Esophagus muscularis mucosa (tissue), 4 donors: ENCODE measurements around the gene SIT1. TPM values are rescaled to one million over a fixed set of nuclear protein-coding genes. Genes with fewer than 3 reads are reported as not detected.

Source experiments
- DNase-seq: peaks from one replicate; pipeline ENCODE4 v3.0.0-alpha.2; 2017; ENCODE audit errors: extremely low spot score
- H3K27ac ChIP-seq, 4 donors: fragments of 200-600 bp; sonication (generic); replicated peaks in 1 of 4; 1 replicate in 3 of 4; 2 replicates in 1 of 4; pipeline ENCODE4 v1.5.1; 2016 to 2019; ENCODE audit warnings: mild to moderate bottlenecking in 1 of 4
- H3K27me3 ChIP-seq, 4 donors: fragments of 200-600 bp; sonication (generic); one replicate each; pipeline versions ENCODE4 v1.5.1 to v1.6.0; 2016 to 2019
- H3K36me3 ChIP-seq, 4 donors: fragments of 200-600 bp; sonication (generic); one replicate each; pipeline ENCODE4 v1.5.1; 2016 to 2019
- H3K4me1 ChIP-seq, 4 donors: fragments of 200-600 bp; sonication (generic); one replicate each; pipeline ENCODE4 v1.5.1; 2016 to 2019
- H3K4me3 ChIP-seq, 4 donors: fragments of 200-600 bp; sonication (generic); 1 replicate in 2 of 4; 2 replicates in 2 of 4; pipeline ENCODE4 v1.5.1; 2016 to 2019; ENCODE audit warnings: mild to moderate bottlenecking in 4 of 4, moderate library complexity in 1 of 4
- H3K9me3 ChIP-seq, 4 donors: fragments of 200-600 bp; sonication (generic); 1 replicate in 3 of 4; 2 replicates in 1 of 4; pipeline ENCODE4 v1.5.1; 2016 to 2019
- EP300 ChIP-seq: sonication (generic); formaldehyde crosslinking; IDR thresholded peaks from one replicate; pipeline ENCODE4 v1.6.1; 2017; ENCODE audit warnings: antibody characterized with exemption
- POLR2A ChIP-seq: fragments of 450-650 bp; IDR thresholded peaks from one replicate; pipeline ENCODE4 v1.6.1; 2017; ENCODE audit warnings: antibody characterized with exemption, moderate library complexity, mild to moderate bottlenecking, low read depth
- POLR2AphosphoS5 ChIP-seq, 2 donors: sonication (generic); formaldehyde crosslinking; IDR thresholded peaks; one replicate each; pipeline ENCODE4 v1.6.1; 2017; ENCODE audit warnings: antibody characterized with exemption in 2 of 2
- WGBS: methylation state at CpG from one replicate; pipeline ENCODE4 v1.1.5; 2018; 5-methylcytosine and 5-hydroxymethylcytosine counted together
- intact Hi-C: fragments of 100-400 bp; cut with DNase I; formaldehyde crosslinking; loops from one replicate; pipeline ENCODE4 v1.15.1; 2023
- total RNA-seq, 4 donors: library from RNA; depleted of rRNA; stranded (reverse); fragments of >200 nt; gene quantifications; one replicate each; pipeline versions ENCODE4 v1.1.0 to v1.2.1, GENCODE V29; 2016
- TF ChIP-seq, protein P1 (sequence below), 3 experiments: fragments of 200-600 bp in 2 of 3; fragments of 450-650 bp in 1 of 3; sonication (generic) in 2 of 3; IDR thresholded peaks; one replicate each; pipeline ENCODE4 v1.5.1; 2017 to 2019; ENCODE audit warnings: antibody characterized with exemption in 3 of 3, mild to moderate bottlenecking in 2 of 3, moderate library complexity in 1 of 3

SIT1 gene
- total RNA-seq, 4 donors from 2014 or later = 0.40 to 0.83 (median 0.83) TPM; not detected in 1

- Histone ChIP-seq H3K27me3 (no peaks in the 10 kb centered on the region), H3K27ac (no peak overlapping the region), H3K4me1 (no peaks in the 10 kb centered on the region), H3K4me3 (no peak overlapping the region), H3K36me3 (no peaks in the 10 kb centered on the region), H3K9me3 (no peaks in the 10 kb centered on the region)
- intact Hi-C loops = no loop called here
- no peak for DNase-seq
- no peak for TF ChIP-seq POLR2A
- no peak for TF ChIP-seq EP300
- TF ChIP-seq, protein P1, sequence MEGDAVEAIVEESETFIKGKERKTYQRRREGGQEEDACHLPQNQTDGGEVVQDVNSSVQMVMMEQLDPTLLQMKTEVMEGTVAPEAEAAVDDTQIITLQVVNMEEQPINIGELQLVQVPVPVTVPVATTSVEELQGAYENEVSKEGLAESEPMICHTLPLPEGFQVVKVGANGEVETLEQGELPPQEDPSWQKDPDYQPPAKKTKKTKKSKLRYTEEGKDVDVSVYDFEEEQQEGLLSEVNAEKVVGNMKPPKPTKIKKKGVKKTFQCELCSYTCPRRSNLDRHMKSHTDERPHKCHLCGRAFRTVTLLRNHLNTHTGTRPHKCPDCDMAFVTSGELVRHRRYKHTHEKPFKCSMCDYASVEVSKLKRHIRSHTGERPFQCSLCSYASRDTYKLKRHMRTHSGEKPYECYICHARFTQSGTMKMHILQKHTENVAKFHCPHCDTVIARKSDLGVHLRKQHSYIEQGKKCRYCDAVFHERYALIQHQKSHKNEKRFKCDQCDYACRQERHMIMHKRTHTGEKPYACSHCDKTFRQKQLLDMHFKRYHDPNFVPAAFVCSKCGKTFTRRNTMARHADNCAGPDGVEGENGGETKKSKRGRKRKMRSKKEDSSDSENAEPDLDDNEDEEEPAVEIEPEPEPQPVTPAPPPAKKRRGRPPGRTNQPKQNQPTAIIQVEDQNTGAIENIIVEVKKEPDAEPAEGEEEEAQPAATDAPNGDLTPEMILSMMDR (IDR thresholded peaks at IDR 0.05) = no peak
- TF ChIP-seq POLR2AphosphoS5 (IDR thresholded peaks at IDR 0.05) = no peak
- 89% methylated on average over 5 of the region's 5 CpGs for WGBS
Observed at GRCh38 chr9:35629597-35629996, 21.1 kb downstream of the SIT1 start.

- H3K4me1 ChIP-seq = no peaks in the 10 kb centered on the region
- 98% methylated on average over 4 of the region's 6 CpGs for WGBS
- H3K27ac ChIP-seq = no peak overlapping the region
- no peak for TF ChIP-seq POLR2AphosphoS5 (IDR thresholded peaks at IDR 0.05)
- TF ChIP-seq, protein P1 (IDR thresholded peaks at IDR 0.05) = no peak
- TF ChIP-seq EP300 = no peak
- TF ChIP-seq POLR2A = no peak
- H3K4me3 ChIP-seq = no peak overlapping the region
- intact Hi-C loops = no loop called here
- H3K36me3 ChIP-seq = no peaks in the 10 kb centered on the region
- H3K27me3 ChIP-seq = no peaks in the 10 kb centered on the region
- no peak for DNase-seq
- no peaks in the 10 kb centered on the region for H3K9me3 ChIP-seq
Observed at GRCh38 chr9:35628389-35628991, 22.2 kb downstream of the SIT1 start.

- intact Hi-C loops = no loop called here
- Histone ChIP-seq H3K36me3 (no peaks in the 10 kb centered on the region), H3K4me3 (no peak overlapping the region), H3K4me1 (no peaks in the 10 kb centered on the region), H3K27me3 (no peaks in the 10 kb centered on the region), H3K9me3 (no peaks in the 10 kb centered on the region), H3K27ac (no peak overlapping the region)
- TF ChIP-seq, protein P1 (IDR thresholded peaks at IDR 0.05) = no peak
- TF ChIP-seq EP300 = no peak
- TF ChIP-seq POLR2AphosphoS5 (IDR thresholded peaks at IDR 0.05) = no peak
- no peak for TF ChIP-seq POLR2A
- no peak for DNase-seq
- WGBS = 93% methylated on average over 2 of the region's 2 CpGs
Observed at GRCh38 chr9:35627575-35627974, 23.2 kb downstream of the SIT1 start.

DNA sequence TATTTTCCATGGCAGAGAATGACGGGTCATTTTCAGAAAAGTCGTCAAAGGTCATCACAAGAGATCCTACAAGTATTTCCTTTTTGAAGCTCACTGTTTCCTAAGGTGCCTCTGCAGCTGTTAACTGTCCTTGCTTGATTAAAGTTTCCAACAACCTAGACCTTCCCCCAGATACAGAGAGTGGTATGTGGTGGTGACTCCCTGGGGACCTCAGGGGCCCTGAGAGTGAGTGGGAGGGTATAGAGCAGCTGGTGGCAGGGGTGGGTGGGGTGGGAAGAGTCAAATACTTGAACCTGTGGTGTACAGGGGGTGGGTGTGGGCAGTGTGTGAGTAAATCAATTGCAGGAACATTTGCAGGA lies 31.0 kb downstream of the SIT1 start:
- H3K4me1 ChIP-seq = peaks cover 4 to 17% (median 13%) of the 10 kb centered on the region in 4 donors
- H3K4me3 ChIP-seq = no peak overlapping the region
- no peaks in the 10 kb centered on the region for H3K9me3 ChIP-seq
- no peak for DNase-seq
- 61% methylated on average over 2 of the region's 2 CpGs for WGBS
- no peaks in the 10 kb centered on the region for H3K27me3 ChIP-seq
- H3K27ac ChIP-seq = no peak overlapping the region
- intact Hi-C loops = no loop called here
- TF ChIP-seq, protein P1 (IDR thresholded peaks at IDR 0.05) = no peak
- no peak for TF ChIP-seq POLR2A
- no peak for TF ChIP-seq POLR2AphosphoS5 (IDR thresholded peaks at IDR 0.05)
- no peak for TF ChIP-seq EP300
- no peaks in the 10 kb centered on the region for H3K36me3 ChIP-seq
